ENCODE results near the gene EIF4G3. TPM values are rescaled to one million over a fixed set of nuclear protein-coding genes. Genes with fewer than 3 reads are reported as not detected.
"Not testable (repeated sequence)": the region's sequence is repeated elsewhere in the genome, so short reads cannot be mapped to it uniquely, and the experiment has no call there.

EIF4G3 gene
- total and polyA plus RNA-seq, 9 of the 15 experiments (the other 6 are each of a cell fraction or from before 2014, with no cell fraction given), result 6.7 to 40.5 (median 32.1) TPM

DNA sequence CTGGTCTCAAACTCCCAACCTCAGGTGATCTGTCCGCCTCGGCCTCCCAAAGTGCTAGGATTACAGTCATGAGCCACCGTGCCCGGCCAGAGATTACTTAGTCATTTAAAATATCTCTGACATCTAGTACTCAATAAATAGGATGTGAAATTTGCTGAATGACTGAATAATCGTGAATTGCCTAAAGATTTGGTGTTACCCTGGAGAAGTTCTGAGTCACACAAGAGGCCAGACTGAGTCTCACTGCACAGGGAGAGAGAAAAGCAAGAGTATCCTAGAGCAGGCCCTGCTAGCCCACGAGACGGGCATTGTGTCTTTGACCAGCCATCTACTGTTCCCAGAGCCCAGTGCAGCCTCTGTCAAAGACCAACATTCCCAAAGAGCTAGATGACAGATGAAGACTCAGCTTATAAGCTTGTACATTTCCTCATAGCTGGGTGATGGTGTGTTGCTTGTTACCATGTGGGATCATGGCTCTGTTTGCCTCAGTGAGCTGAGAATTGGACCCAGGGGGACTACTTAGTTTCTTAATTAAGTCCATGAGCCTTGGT lies 5.6 kb upstream of the EIF4G3 start (continued):
- TF ChIP-seq CTBP1 (IDR thresholded peaks at IDR 0.05; ENCODE audit: borderline replicate concordance) (no peak), ZNF121 (CRISPR knock-in tag; conservative IDR thresholded peaks at IDR 0.05) (no peak), MYBL2 (IDR thresholded peaks at IDR 0.05; ENCODE audit: low read depth) (no peak), MYBL2 (CRISPR knock-in tag; IDR thresholded peaks at IDR 0.05; ENCODE audit: borderline replicate concordance) (no peak), MCM3 (IDR thresholded peaks at IDR 0.05) (no peak), ZNF583 (CRISPR knock-in tag; IDR thresholded peaks at IDR 0.05) (no peak)
- TF ChIP-seq, protein P1, sequence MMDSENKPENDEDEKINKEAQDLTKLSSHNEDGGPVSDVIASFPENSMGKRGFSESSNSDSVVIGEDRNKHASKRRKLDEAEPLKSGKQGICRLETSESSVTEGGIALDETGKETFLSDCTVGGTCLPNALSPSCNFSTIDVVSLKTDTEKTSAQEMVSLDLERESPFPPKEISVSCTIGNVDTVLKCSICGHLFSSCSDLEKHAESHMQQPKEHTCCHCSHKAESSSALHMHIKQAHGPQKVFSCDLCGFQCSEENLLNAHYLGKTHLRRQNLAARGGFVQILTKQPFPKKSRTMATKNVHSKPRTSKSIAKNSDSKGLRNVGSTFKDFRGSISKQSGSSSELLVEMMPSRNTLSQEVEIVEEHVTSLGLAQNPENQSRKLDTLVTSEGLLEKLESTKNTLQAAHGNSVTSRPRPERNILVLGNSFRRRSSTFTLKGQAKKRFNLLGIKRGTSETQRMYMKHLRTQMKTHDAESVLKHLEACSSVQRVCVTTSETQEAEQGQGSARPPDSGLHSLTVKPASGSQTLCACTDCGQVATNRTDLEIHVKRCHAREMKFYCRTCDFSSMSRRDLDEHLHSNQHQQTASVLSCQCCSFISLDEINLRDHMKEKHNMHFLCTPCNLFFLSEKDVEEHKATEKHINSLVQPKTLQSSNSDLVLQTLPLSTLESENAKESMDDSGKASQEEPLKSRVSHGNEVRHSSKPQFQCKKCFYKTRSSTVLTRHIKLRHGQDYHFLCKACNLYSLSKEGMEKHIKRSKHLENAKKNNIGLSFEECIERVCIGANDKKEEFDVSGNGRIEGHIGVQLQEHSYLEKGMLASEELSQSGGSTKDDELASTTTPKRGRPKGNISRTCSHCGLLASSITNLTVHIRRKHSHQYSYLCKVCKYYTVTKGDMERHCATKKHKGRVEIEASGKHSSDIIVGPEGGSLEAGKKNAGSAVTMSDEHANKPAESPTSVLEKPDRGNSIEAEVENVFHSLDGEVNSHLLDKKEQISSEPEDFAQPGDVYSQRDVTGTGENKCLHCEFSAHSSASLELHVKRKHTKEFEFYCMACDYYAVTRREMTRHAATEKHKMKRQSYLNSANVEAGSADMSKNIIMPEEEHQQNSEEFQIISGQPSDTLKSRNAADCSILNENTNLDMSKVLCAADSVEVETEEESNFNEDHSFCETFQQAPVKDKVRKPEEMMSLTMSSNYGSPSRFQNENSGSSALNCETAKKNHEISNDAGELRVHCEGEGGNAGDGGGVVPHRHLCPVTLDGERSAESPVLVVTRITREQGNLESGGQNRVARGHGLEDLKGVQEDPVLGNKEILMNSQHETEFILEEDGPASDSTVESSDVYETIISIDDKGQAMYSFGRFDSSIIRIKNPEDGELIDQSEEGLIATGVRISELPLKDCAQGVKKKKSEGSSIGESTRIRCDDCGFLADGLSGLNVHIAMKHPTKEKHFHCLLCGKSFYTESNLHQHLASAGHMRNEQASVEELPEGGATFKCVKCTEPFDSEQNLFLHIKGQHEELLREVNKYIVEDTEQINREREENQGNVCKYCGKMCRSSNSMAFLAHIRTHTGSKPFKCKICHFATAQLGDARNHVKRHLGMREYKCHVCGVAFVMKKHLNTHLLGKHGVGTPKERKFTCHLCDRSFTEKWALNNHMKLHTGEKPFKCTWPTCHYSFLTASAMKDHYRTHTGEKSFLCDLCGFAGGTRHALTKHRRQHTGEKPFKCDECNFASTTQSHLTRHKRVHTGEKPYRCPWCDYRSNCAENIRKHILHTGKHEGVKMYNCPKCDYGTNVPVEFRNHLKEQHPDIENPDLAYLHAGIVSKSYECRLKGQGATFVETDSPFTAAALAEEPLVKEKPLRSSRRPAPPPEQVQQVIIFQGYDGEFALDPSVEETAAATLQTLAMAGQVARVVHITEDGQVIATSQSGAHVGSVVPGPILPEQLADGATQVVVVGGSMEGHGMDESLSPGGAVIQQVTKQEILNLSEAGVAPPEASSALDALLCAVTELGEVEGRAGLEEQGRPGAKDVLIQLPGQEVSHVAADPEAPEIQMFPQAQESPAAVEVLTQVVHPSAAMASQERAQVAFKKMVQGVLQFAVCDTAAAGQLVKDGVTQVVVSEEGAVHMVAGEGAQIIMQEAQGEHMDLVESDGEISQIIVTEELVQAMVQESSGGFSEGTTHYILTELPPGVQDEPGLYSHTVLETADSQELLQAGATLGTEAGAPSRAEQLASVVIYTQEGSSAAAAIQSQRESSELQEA (IDR thresholded peaks at IDR 0.05; ENCODE audit: low read depth), result no peak

DNA sequence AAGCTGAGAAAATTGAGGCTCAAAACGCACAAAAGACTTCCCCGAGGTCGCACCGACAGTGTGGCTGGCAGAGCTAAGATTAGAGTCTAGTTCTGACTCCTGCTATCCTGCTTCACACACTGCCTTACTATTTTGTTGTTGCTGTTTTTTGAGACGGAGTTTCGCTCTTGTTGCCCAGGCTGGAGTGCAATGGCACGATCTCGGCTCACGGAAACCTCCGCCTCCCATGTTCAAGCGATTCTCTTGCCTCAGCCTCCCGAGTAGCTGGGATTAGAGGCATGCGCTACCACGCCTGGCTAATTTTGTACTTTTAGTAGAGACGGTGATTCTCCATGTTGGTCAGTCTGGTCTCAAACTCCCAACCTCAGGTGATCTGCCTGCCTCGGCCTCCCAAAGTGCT lies 1.6 kb upstream of the EIF4G3 start:
- FAIRE-seq; H3K9me1 ChIP-seq (ENCODE audit: control insufficient read depth, insufficient read depth, low read length); H3K4me3 ChIP-seq; DNase-seq (ENCODE audit: extremely low read depth in 1 of 4, low spot score in 3 of 4); H3K27ac ChIP-seq (ENCODE audit: extremely low read depth, low read depth, low read length); CTCF ChIA-PET (ENCODE audit: low intra/inter-chr PET ratio); H3K27me3 ChIP-seq (ENCODE audit: control insufficient read depth in 2 of 2, insufficient read depth in 2 of 2, low read length in 2 of 2); H4K20me1 ChIP-seq (replicated peaks; ENCODE audit: control insufficient read depth, insufficient read depth, low read length); BruUV-seq (replicated peaks); H3K9me3 ChIP-seq (replicated peaks; ENCODE audit: control insufficient read depth, insufficient read depth, low read depth, low read length); in situ Hi-C loops (cut with MboI); ATAC-seq; H3K4me2 ChIP-seq (ENCODE audit: insufficient read depth, low read length); H3K36me3 ChIP-seq (ENCODE audit: control insufficient read depth, insufficient read depth, low read length): not testable (repeated sequence)
- Histone ChIP-seq H3K4me1 (replicated peaks in 1 of 2; ENCODE audit: control insufficient read depth in 2 of 2, insufficient read depth in 2 of 2, low read length in 2 of 2) (peaks cover 16 to 17% of the 10 kb centered on the region in 2 experiments; a peak in 4 of 5 replicates), H2AFZ (ENCODE audit: low read depth, low read length) (peak overlapping the region; percentile 20; the same call in 1 of the 2 replicates), H3K9ac (ENCODE audit: insufficient read depth in 1 of 2, low read depth in 2 of 2, low read length in 2 of 2) (0 out of 4 replicates have a peak overlapping the region, but pooled peaks of 1 of the 2 experiments have one; percentile 10), H3K79me2 (ENCODE audit: control insufficient read depth, insufficient read depth, low read length) (peaks cover 27% of the 10 kb centered on the region)
- intact Hi-C loops (cut with micrococcal nuclease), result loop anchor here (5.0 kb wide), 1 partner anchor 391 kb away; the partner anchor contains the start of gene HP1BP3
- POLR2A ChIA-PET, result interaction anchor here (0.9 to 2.1 kb wide), 2 partner anchors 10 to 14 kb away, joined by 3 to 10 read pairs; no protein-coding TSS in a partner anchor
- 92% methylated on average over 16 of the region's 16 CpGs for WGBS (ENCODE audit: insufficient coverage, low coverage, missing lambda C conversion rate)

All from K562 (cell line).